Measurements from ENCODE around the gene AFF3.

AFF3 gene

DNA sequence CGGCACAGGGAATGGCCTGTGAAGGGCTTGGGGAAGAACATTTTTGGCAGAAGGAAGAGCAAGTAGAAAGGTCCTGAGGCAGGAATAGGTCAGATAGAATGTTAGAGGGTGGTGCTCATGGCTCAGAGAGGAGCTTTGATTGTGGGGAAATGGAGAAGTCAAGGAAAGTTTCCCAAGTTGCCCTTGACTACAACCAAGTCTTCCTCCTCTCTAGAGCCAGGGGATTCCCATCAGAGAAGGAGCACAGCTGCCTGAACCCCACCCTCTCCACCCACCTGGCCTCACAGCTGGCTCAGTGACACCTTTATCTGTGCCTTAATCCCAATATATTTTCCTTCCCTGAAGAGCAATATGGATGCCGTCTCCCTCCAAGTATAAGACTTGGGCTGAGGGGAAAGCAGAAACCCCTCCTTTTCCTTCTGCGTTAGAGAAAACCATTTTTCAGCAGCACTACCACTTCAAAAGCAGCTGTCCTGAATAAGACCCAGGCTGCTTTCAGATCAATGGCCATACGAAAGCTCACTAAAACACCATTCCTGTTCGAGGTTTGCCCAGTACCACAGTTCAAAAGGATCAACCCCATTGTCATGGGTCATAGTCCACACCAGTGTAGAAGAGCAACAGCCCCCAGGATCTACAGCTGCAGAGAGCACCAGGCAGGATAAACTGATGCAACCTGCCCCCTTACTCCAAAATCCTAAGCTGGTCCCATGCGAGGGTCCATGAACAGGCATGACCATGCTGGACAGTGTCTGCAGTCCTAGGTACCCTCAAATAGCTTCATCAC lies 199.6 kb downstream of the AFF3 start:
- Histone ChIP-seq H3K27me3 (ENCODE audit: control insufficient read depth in 1 of 2, insufficient read depth in 1 of 2, low read length in 2 of 2) (peaks cover 0 to 22% of the 10 kb centered on the region in 2 experiments), H3K14ac (ENCODE audit: low read length in 2 of 2) (no peak overlapping the region), H2BK5ac (ENCODE audit: low read depth, low read length, poor library complexity, severe bottlenecking) (no peak overlapping the region), H4K8ac (ENCODE audit: low read length) (no peak overlapping the region), H3K4ac (ENCODE audit: low read depth in 1 of 2, low read length in 2 of 2) (no peak overlapping the region), H3K9ac (ENCODE audit: low read length) (no peak overlapping the region), H3K4me2 (ENCODE audit: low read length, poor library complexity, severe bottlenecking) (no peak overlapping the region), H2BK15ac (ENCODE audit: low read depth, poor library complexity, severe bottlenecking) (no peak overlapping the region), H3K18ac (ENCODE audit: low read depth in 1 of 2, low read length in 2 of 2) (no peak overlapping the region), H2BK12ac (ENCODE audit: low read length in 2 of 2) (no peak overlapping the region), H2AK5ac (ENCODE audit: low read length, severe bottlenecking) (no peak overlapping the region), H3K4me3 (ENCODE audit: insufficient read depth in 1 of 2, low read depth in 1 of 2, low read length in 2 of 2) (no peak overlapping the region), H3K79me1 (replicated peaks; ENCODE audit: low read length, poor library complexity, severe bottlenecking) (peaks cover 21% of the 10 kb centered on the region), H3K27ac (ENCODE audit: low read length, poor library complexity, severe bottlenecking) (no peak overlapping the region), H3K36me3 (ENCODE audit: control insufficient read depth in 1 of 2, insufficient read depth in 2 of 2, low read depth in 1 of 2, low read length in 2 of 2) (peaks cover 0 to 3% of the 10 kb centered on the region in 2 experiments), H2BK120ac (ENCODE audit: low read depth, low read length) (no peak overlapping the region), H3K9me3 (ENCODE audit: control insufficient read depth, low read length) (no peaks in the 10 kb centered on the region), H4K91ac (ENCODE audit: low read length) (no peak overlapping the region), H3K4me1 (ENCODE audit: control insufficient read depth, insufficient read depth, low read depth, low read length) (peaks cover 6% of the 10 kb centered on the region), H2AFZ (ENCODE audit: low read depth, low read length) (no peak overlapping the region), H3K23ac (ENCODE audit: low read length in 2 of 2) (no peak overlapping the region)
- no peak for DNase-seq
- WGBS = 97% methylated on average over 6 of the region's 6 CpGs

DNA sequence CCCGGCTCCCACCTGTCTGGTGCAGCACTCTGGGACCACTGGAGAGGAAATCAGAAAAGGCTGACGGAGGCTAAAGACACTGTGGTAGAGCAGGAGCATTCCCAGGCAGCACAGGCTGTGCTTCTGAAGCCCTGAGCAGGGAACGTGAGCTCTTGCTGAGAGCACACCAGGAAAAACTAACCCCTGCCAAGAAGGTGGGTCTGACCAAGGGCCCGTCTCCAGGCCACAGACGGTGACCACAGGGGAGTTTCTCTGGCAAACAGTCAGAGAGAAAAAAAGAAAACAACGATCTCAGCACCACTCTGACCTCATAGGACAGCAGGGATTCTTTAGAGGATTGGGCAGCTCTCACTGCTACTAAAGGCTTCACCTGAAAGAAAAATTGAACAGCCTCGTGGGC lies 201.4 kb downstream of the AFF3 start:
- Histone ChIP-seq H3K4me2 (ENCODE audit: low read length, poor library complexity, severe bottlenecking) (peak overlapping the region; percentile 42), H2BK120ac (ENCODE audit: low read depth, low read length) (no peak overlapping the region), H3K23ac (ENCODE audit: low read length in 2 of 2) (no peak overlapping the region), H3K27me3 (ENCODE audit: control insufficient read depth in 1 of 2, insufficient read depth in 1 of 2, low read length in 2 of 2) (peaks cover 0 to 29% of the 10 kb centered on the region in 2 experiments), H3K18ac (ENCODE audit: low read depth in 1 of 2, low read length in 2 of 2) (no peak overlapping the region), H3K36me3 (ENCODE audit: control insufficient read depth in 1 of 2, insufficient read depth in 2 of 2, low read depth in 1 of 2, low read length in 2 of 2) (peaks cover 0 to 3% of the 10 kb centered on the region in 2 experiments), H3K4ac (ENCODE audit: low read depth in 1 of 2, low read length in 2 of 2) (no peak overlapping the region), H3K4me1 (ENCODE audit: control insufficient read depth, insufficient read depth, low read depth, low read length) (peaks cover 6% of the 10 kb centered on the region), H2BK5ac (ENCODE audit: low read depth, low read length, poor library complexity, severe bottlenecking) (no peak overlapping the region), H4K91ac (ENCODE audit: low read length) (no peak overlapping the region), H3K27ac (ENCODE audit: low read length, poor library complexity, severe bottlenecking) (peak overlapping the region; percentile 30), H3K79me1 (replicated peaks; ENCODE audit: low read length, poor library complexity, severe bottlenecking) (peaks cover 28% of the 10 kb centered on the region), H3K9ac (ENCODE audit: low read length) (no peak overlapping the region), H2BK12ac (ENCODE audit: low read length in 2 of 2) (no peak overlapping the region), H2AFZ (ENCODE audit: low read depth, low read length) (peak overlapping the region; percentile 32), H4K8ac (ENCODE audit: low read length) (no peak overlapping the region), H2AK5ac (ENCODE audit: low read length, severe bottlenecking) (no peak overlapping the region), H3K4me3 (ENCODE audit: insufficient read depth in 1 of 2, low read depth in 1 of 2, low read length in 2 of 2) (no peak overlapping the region), H3K9me3 (ENCODE audit: control insufficient read depth, low read length) (no peaks in the 10 kb centered on the region), H3K14ac (ENCODE audit: low read length in 2 of 2) (no peak overlapping the region), H2BK15ac (ENCODE audit: low read depth, poor library complexity, severe bottlenecking) (no peak overlapping the region)
- no peak for DNase-seq
- WGBS = 87% methylated on average over 7 of the region's 7 CpGs

DNA sequence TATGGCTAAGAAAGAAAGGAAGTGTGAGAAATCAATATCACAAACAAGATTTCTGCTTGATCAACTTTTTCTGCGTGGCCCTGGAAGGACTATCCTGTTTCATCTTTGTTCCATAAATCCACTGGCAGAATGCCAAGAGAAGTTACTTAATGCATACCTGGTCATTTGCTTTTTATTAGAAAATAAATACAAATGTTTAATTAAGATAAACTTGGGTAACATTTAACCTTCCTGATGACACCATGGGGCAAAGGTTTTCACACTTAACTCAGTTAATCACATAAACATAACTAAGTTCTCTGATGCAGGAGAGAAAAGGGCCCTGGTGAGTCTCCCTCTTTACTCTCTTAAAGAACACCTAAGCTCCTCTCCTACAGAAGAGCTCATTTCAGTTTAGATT lies 203.3 kb downstream of the AFF3 start:
- Histone ChIP-seq H3K4ac (ENCODE audit: low read depth in 1 of 2, low read length in 2 of 2) (no peak overlapping the region), H3K27me3 (ENCODE audit: control insufficient read depth in 1 of 2, insufficient read depth in 1 of 2, low read length in 2 of 2) (peaks cover 0 to 28% of the 10 kb centered on the region in 2 experiments), H2BK15ac (ENCODE audit: low read depth, poor library complexity, severe bottlenecking) (no peak overlapping the region), H2AK5ac (ENCODE audit: low read length, severe bottlenecking) (no peak overlapping the region), H3K23ac (ENCODE audit: low read length in 2 of 2) (no peak overlapping the region), H4K91ac (ENCODE audit: low read length) (no peak overlapping the region), H3K14ac (ENCODE audit: low read length in 2 of 2) (no peak overlapping the region), H2BK120ac (ENCODE audit: low read depth, low read length) (no peak overlapping the region), H2BK12ac (ENCODE audit: low read length in 2 of 2) (no peak overlapping the region), H3K9me3 (ENCODE audit: control insufficient read depth, low read length) (no peaks in the 10 kb centered on the region), H3K79me1 (replicated peaks; ENCODE audit: low read length, poor library complexity, severe bottlenecking) (peaks cover 29% of the 10 kb centered on the region), H3K4me3 (ENCODE audit: insufficient read depth in 1 of 2, low read depth in 1 of 2, low read length in 2 of 2) (no peak overlapping the region), H3K4me2 (ENCODE audit: low read length, poor library complexity, severe bottlenecking) (no peak overlapping the region), H3K4me1 (ENCODE audit: control insufficient read depth, insufficient read depth, low read depth, low read length) (peaks cover 6% of the 10 kb centered on the region), H4K8ac (ENCODE audit: low read length) (no peak overlapping the region), H3K18ac (ENCODE audit: low read depth in 1 of 2, low read length in 2 of 2) (no peak overlapping the region), H2AFZ (ENCODE audit: low read depth, low read length) (no peak overlapping the region), H2BK5ac (ENCODE audit: low read depth, low read length, poor library complexity, severe bottlenecking) (no peak overlapping the region), H3K36me3 (ENCODE audit: control insufficient read depth in 1 of 2, insufficient read depth in 2 of 2, low read depth in 1 of 2, low read length in 2 of 2) (peaks cover 0 to 3% of the 10 kb centered on the region in 2 experiments), H3K9ac (ENCODE audit: low read length) (no peak overlapping the region), H3K27ac (ENCODE audit: low read length, poor library complexity, severe bottlenecking) (no peak overlapping the region)
- no peak for DNase-seq
- WGBS = 100% methylated on average over 1 of the region's 1 CpG

DNA sequence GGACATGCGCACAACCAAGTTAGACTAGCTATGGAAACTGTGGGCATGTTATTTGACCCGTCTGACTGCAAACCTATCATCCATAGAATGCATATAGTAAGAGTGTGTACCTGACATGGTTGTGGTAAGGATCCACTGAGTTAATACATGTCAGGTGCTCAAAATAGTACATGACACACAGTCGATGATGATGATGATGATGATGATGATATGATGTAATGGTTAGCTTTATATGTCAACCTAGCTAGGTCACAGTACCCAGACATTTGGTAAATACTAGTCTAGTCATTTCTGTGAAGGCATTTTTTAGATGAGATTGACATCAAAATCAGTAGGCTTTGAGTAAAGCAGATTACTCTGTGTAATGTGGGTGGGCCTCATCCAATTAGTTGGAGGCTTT lies 204.1 kb downstream of the AFF3 start:
- H2AFZ ChIP-seq (ENCODE audit: low read depth, low read length) = no peak overlapping the region
- DNase-seq = no peak
- H4K91ac ChIP-seq (ENCODE audit: low read length) = no peak overlapping the region
- no peak overlapping the region for H2BK15ac ChIP-seq (ENCODE audit: low read depth, poor library complexity, severe bottlenecking)
- H2AK5ac ChIP-seq (ENCODE audit: low read length, severe bottlenecking) = no peak overlapping the region
- no peak overlapping the region for H4K8ac ChIP-seq (ENCODE audit: low read length)
- no peak overlapping the region for H3K9ac ChIP-seq (ENCODE audit: low read length)
- no peak overlapping the region for H3K4me2 ChIP-seq (ENCODE audit: low read length, poor library complexity, severe bottlenecking)
- peaks cover 0 to 9% of the 10 kb centered on the region in 2 experiments for H3K36me3 ChIP-seq (ENCODE audit: control insufficient read depth in 1 of 2, insufficient read depth in 2 of 2, low read depth in 1 of 2, low read length in 2 of 2)
- H3K27me3 ChIP-seq (ENCODE audit: control insufficient read depth in 1 of 2, insufficient read depth in 1 of 2, low read length in 2 of 2) = peaks cover 0 to 27% of the 10 kb centered on the region in 2 experiments
- WGBS = 98% methylated on average over 3 of the region's 3 CpGs
- no peak overlapping the region for H3K4me3 ChIP-seq (ENCODE audit: insufficient read depth in 1 of 2, low read depth in 1 of 2, low read length in 2 of 2)
- H3K27ac ChIP-seq (ENCODE audit: low read length, poor library complexity, severe bottlenecking) = no peak overlapping the region
- H3K18ac ChIP-seq (ENCODE audit: low read depth in 1 of 2, low read length in 2 of 2) = no peak overlapping the region
- no peak overlapping the region for H3K4ac ChIP-seq (ENCODE audit: low read depth in 1 of 2, low read length in 2 of 2)
- no peaks in the 10 kb centered on the region for H3K9me3 ChIP-seq (ENCODE audit: control insufficient read depth, low read length)
- H3K4me1 ChIP-seq (ENCODE audit: control insufficient read depth, insufficient read depth, low read depth, low read length) = peaks cover 6% of the 10 kb centered on the region
- peaks cover 30% of the 10 kb centered on the region for H3K79me1 ChIP-seq (replicated peaks; ENCODE audit: low read length, poor library complexity, severe bottlenecking)
- no peak overlapping the region for H3K14ac ChIP-seq (ENCODE audit: low read length in 2 of 2)
- H2BK120ac ChIP-seq (ENCODE audit: low read depth, low read length) = no peak overlapping the region
- H2BK12ac ChIP-seq (ENCODE audit: low read length in 2 of 2) = no peak overlapping the region
- no peak overlapping the region for H3K23ac ChIP-seq (ENCODE audit: low read length in 2 of 2)
- H2BK5ac ChIP-seq (ENCODE audit: low read depth, low read length, poor library complexity, severe bottlenecking) = no peak overlapping the region

Data from mesenchymal stem cell (in vitro differentiated cells and primary cell).